Measurements from ENCODE around the gene EGLN3. TPM values are rescaled to one million over a fixed set of nuclear protein-coding genes. Genes with fewer than 3 reads are reported as not detected.

The EGLN3 gene
- total RNA-seq, 1 experiment from 2014 or later: 20.0 TPM

- TF ChIP-seq, protein P1, sequence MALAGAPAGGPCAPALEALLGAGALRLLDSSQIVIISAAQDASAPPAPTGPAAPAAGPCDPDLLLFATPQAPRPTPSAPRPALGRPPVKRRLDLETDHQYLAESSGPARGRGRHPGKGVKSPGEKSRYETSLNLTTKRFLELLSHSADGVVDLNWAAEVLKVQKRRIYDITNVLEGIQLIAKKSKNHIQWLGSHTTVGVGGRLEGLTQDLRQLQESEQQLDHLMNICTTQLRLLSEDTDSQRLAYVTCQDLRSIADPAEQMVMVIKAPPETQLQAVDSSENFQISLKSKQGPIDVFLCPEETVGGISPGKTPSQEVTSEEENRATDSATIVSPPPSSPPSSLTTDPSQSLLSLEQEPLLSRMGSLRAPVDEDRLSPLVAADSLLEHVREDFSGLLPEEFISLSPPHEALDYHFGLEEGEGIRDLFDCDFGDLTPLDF (CRISPR knock-in tag; IDR thresholded peaks at IDR 0.05): no peak
- no peak for TF ChIP-seq RORB (CRISPR knock-in tag; IDR thresholded peaks at IDR 0.05)
These were observed 7.8 kb upstream of the EGLN3 start (continued) for GRCh38 chr14:33958605-33959226.

- Mint-ChIP-seq H3K4me3 (no peak overlapping the region), H3K9me3 (peaks cover 8% of the 10 kb centered on the region), H3K4me1 (peaks cover 11% of the 10 kb centered on the region), H3K27me3 (ENCODE audit: low read depth) (no peaks in the 10 kb centered on the region), H3K36me3 (0 out of 2 replicates have a peak, but pooled peaks cover 3% of the 10 kb centered on the region), H3K27ac (no peak overlapping the region)
- TF ChIP-seq ELF4 (CRISPR knock-in tag; IDR thresholded peaks at IDR 0.05; ENCODE audit: low read depth): no peak
- no peak for TF ChIP-seq NR2C2 (CRISPR knock-in tag; IDR thresholded peaks at IDR 0.05)
- no peak for TF ChIP-seq SP1 (CRISPR knock-in tag; conservative IDR thresholded peaks at IDR 0.05)
- no peak for TF ChIP-seq KAT7 (CRISPR knock-in tag; IDR thresholded peaks at IDR 0.05; ENCODE audit: borderline replicate concordance)
- TF ChIP-seq NR1H2 (CRISPR knock-in tag; IDR thresholded peaks at IDR 0.05): no peak
- TF ChIP-seq ATF6 (CRISPR knock-in tag; IDR thresholded peaks at IDR 0.05): no peak
- no peak for TF ChIP-seq MYBL2 (CRISPR knock-in tag; IDR thresholded peaks at IDR 0.05)
- TF ChIP-seq HMGA2 (CRISPR knock-in tag; IDR thresholded peaks at IDR 0.05): peak; percentile 89
- ChIA-PET CTCF (interaction anchor here (1.2 to 2.0 kb wide), 2 partner anchors 109 to 141 kb away, joined by 5 to 7 read pairs; no protein-coding TSS in a partner anchor), POLR2A (no interaction called here)
- DNase-seq (ENCODE audit: low spot score): no peak
- ATAC-seq: no peak
These were observed 7.1 kb upstream of the EGLN3 start for GRCh38 chr14:33957993-33958392.

- ChIA-PET POLR2A (no interaction called here), CTCF (interaction anchor here (1.2 to 2.0 kb wide), 2 partner anchors 108 to 141 kb away, joined by 5 to 7 read pairs; no protein-coding TSS in a partner anchor)
- ATAC-seq (peak; percentile 66), DNase-seq (ENCODE audit: low spot score) (peak; percentile 21)
- Mint-ChIP-seq H3K27me3 (ENCODE audit: low read depth) (peaks cover 4% of the 10 kb centered on the region; the same call in 1 of the 2 replicates), H3K4me1 (peaks cover 18% of the 10 kb centered on the region), H3K27ac (no peak overlapping the region), H3K9me3 (peaks cover 4% of the 10 kb centered on the region), H3K4me3 (no peak overlapping the region), H3K36me3 (0 out of 2 replicates have a peak, but pooled peaks cover 3% of the 10 kb centered on the region)
- TF ChIP-seq, protein P2, sequence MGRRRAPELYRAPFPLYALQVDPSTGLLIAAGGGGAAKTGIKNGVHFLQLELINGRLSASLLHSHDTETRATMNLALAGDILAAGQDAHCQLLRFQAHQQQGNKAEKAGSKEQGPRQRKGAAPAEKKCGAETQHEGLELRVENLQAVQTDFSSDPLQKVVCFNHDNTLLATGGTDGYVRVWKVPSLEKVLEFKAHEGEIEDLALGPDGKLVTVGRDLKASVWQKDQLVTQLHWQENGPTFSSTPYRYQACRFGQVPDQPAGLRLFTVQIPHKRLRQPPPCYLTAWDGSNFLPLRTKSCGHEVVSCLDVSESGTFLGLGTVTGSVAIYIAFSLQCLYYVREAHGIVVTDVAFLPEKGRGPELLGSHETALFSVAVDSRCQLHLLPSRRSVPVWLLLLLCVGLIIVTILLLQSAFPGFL (CRISPR knock-in tag; IDR thresholded peaks at IDR 0.05; ENCODE audit: borderline replicate concordance): no peak
These were observed 6.4 kb upstream of the EGLN3 start for GRCh38 chr14:33957299-33957698.

GRCh38 chr14:33956640-33957039 is 5.8 kb upstream of the EGLN3 start:
- ATAC-seq: no peak
- no peak for DNase-seq (ENCODE audit: low spot score)
- Mint-ChIP-seq H3K4me1 (peaks cover 22% of the 10 kb centered on the region), H3K36me3 (no peaks in the 10 kb centered on the region), H3K27ac (no peak overlapping the region), H3K9me3 (no peaks in the 10 kb centered on the region), H3K27me3 (ENCODE audit: low read depth) (peaks cover 5% of the 10 kb centered on the region; the same call in 1 of the 2 replicates), H3K4me3 (no peak overlapping the region)
- CTCF ChIA-PET: interaction anchor here (0.9 to 2.0 kb wide), 2 partner anchors 108 to 142 kb away, joined by 3 to 7 read pairs; no protein-coding TSS in a partner anchor
- POLR2A ChIA-PET: interaction anchor here (0.6 kb wide), 1 partner anchor 17 kb away, joined by 3 read pairs; no protein-coding TSS in a partner anchor
- TF ChIP-seq, protein P3, sequence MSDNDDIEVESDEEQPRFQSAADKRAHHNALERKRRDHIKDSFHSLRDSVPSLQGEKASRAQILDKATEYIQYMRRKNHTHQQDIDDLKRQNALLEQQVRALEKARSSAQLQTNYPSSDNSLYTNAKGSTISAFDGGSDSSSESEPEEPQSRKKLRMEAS (CRISPR knock-in tag; IDR thresholded peaks at IDR 0.05): no peak
